Activated CD8-positive, alpha-beta memory T cell treated with anti-CD3 and anti-CD28 coated beads, Interleukin-2, amount 10 ng/mL, durations not matched to agents 7 days and 5 days (primary cell): ENCODE data around the gene SLC35F4. TPM values are rescaled to one million over a fixed set of nuclear protein-coding genes. Genes with fewer than 3 reads are reported as not detected.

Experiments used
- ATAC-seq: fragments of 150-1000 bp; cut with Tn5 transposase; one replicate; pipeline ENCODE4 v1.10.0; 2021; ENCODE audit warnings: moderate library complexity
- CTCF ChIA-PET: fragments of 350-600 bp; sonication (Branson Sonifier 250); formaldehyde crosslinking; loops from one replicate; lab custom pipeline; 2021; ENCODE audit warnings: antibody characterized with exemption; lab: Charles Lee
- DNase-seq: peaks from one replicate; pipeline ENCODE4 v3.0.0-alpha.2; 2020
- H3K27ac Mint-ChIP-seq: one replicate; pipeline ENCODE4 v1.8.0; 2021; ENCODE audit warnings: mild to moderate bottlenecking, mixed read lengths
- H3K27me3 Mint-ChIP-seq: one replicate; pipeline ENCODE4 v1.8.0; 2021; ENCODE audit warnings: mixed read lengths
- H3K36me3 Mint-ChIP-seq: one replicate; pipeline ENCODE4 v1.8.0; 2021; ENCODE audit warnings: mild to moderate bottlenecking, mixed read lengths
- H3K4me1 Mint-ChIP-seq: one replicate; pipeline ENCODE4 v1.8.0; 2021; ENCODE audit warnings: mixed read lengths
- H3K4me3 Mint-ChIP-seq: one replicate; pipeline ENCODE4 v1.8.0; 2021; ENCODE audit warnings: mild to moderate bottlenecking, moderate library complexity, mixed read lengths
- H3K9me3 Mint-ChIP-seq: one replicate; pipeline ENCODE4 v1.8.0; 2022; ENCODE audit warnings: low read depth, mixed read lengths
- total RNA-seq, 2 experiments: library from RNA; stranded (reverse); gene quantifications; one replicate each; pipeline ENCODE4 v1.2.3, GENCODE V29; 2021

SLC35F4 gene
- total RNA-seq: not detected

DNA sequence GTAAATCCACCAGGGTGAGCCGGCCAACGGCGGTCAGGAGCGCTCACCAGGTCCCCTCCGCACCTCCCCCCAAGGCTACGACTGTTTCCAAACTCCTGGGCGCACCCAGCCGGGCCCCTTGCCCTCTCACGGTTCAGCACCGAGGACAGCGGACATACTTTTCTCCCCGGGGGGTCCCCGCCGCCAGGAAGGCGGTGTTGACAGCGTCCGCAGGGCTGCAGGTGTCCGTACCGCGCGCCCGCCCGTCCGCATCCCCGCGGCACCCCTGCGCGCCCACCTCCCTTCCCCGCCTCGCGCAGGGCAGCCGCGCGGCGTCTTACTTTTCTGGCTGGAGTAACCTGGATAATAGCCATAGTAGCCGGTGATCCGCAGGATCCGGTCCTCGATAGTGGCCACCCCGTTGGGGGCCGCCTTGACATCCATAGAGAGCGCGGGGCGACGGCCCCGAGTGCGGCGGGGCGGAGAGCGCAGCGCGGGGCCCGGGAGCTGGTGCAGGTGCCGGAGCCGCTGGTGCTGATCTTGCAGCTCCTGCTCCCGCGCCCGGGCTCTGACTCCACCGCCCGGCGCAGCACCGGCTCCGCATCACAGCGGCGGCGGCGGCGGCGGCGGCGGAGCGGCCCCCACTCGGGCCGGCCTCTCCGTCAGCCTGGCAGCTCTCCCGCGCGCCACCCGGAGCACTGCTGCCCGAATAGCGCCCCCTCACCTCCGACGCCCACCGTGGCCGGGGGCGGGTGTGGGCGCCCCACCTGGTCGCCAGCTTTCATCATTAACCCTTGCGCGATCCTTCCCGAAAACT lies at the start of gene SLC35F4:
TSS of gene SLC35F4 (minus strand) at position 690 of the 796 bp plus-strand sequence.
- Mint-ChIP-seq H3K4me3 (no peak within 1 kb of the TSS), H3K36me3 (no peaks in the 10 kb centered on the region), H3K9me3 (no peaks in the 10 kb centered on the region), H3K27ac (no peak within 1 kb of the TSS), H3K4me1 (no peaks in the 10 kb centered on the region), H3K27me3 (peaks cover 27% of the 10 kb centered on the region)
- CTCF ChIA-PET: no interaction called here
- no peak for ATAC-seq
- DNase-seq: no peak

DNA sequence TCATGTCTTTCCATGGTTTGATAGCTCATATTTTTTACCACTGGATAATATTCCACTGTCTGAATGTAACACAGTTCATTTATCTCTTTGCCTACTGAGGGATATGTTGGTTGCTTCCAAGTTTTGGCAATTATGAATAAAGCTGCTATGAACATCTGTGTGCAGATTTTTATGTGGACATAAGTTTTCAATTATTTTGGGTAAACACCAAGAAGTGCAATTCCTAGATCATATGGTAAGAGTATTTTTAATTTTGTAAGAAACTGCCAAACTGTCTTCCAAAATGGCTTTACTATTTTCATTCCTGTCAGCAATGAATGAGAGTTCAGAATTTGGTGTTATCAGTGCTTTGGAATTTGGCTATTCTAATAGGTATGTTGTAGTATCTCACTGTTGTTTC lies 43.7 kb upstream of the SLC35F4 start:
- no peaks in the 10 kb centered on the region for H3K27me3 Mint-ChIP-seq
- DNase-seq (no peak), ATAC-seq (no peak)
- no peaks in the 10 kb centered on the region for H3K9me3 Mint-ChIP-seq
- CTCF ChIA-PET: no interaction called here
- H3K4me1 Mint-ChIP-seq: no peaks in the 10 kb centered on the region
- H3K27ac Mint-ChIP-seq: no peak overlapping the region
- H3K36me3 Mint-ChIP-seq: no peaks in the 10 kb centered on the region
- no peak overlapping the region for H3K4me3 Mint-ChIP-seq

DNA sequence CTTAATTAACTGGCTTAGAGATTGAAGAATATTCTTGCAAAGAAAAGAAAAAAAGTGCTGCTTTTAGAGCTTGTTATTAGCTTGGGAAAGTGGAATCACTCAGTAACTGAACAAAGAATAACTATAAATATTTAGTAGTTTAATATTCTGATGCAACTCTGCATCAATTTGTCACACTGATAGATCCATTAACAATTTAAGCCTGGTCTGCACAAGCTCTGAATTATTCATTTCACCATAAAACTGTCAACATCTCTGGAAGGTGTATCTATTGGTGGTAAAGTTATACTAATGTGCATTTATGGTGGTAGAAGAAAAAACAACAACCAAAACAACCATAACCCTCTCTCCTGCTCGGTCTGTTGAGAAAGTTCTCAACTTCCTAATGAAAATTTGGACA lies 38.1 kb upstream of the SLC35F4 start:
- no peaks in the 10 kb centered on the region for H3K27me3 Mint-ChIP-seq
- H3K9me3 Mint-ChIP-seq: no peaks in the 10 kb centered on the region
- CTCF ChIA-PET: no interaction called here
- no peak overlapping the region for H3K27ac Mint-ChIP-seq
- H3K36me3 Mint-ChIP-seq: no peaks in the 10 kb centered on the region
- DNase-seq: no peak
- H3K4me3 Mint-ChIP-seq: no peak overlapping the region
- no peak for ATAC-seq
- no peaks in the 10 kb centered on the region for H3K4me1 Mint-ChIP-seq

DNA sequence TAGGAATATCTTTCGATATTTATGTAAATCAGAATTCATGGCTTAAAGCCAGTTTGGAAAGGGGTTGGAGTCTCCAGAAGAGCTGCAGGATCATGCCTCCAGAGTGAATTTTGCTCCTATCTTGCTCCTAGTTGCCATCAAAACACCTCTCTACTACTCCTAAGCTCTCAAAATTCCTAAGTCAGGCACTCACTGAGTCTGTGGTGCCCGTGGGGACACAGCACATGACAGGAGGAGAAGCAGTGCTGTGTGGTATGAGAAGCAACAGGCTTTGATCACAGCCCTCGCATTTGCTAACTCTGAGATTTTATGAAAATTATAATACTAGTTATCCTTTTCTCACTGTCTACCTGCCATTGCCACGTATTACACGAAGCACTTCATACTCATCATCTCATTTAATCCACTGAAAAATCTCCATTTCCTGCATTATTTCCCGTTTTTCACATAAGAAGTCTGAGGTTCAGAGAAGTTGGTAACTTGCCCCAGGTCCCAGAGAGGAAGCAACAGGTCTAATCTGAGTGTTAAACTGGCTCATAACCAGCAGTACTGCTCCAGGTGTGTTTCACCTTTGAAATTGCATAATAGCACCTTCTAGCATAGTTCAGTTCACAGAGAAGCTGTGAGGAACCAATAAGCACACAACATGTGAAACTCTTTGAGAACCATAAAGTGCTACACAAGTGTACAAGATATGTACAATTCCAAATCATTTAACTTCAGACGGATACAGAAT lies 33.1 kb upstream of the SLC35F4 start:
- DNase-seq: no peak
- Mint-ChIP-seq H3K4me3 (no peak overlapping the region), H3K4me1 (no peaks in the 10 kb centered on the region), H3K27me3 (no peaks in the 10 kb centered on the region), H3K27ac (no peak overlapping the region), H3K36me3 (no peaks in the 10 kb centered on the region), H3K9me3 (no peaks in the 10 kb centered on the region)
- CTCF ChIA-PET: no interaction called here
- ATAC-seq: no peak

DNA sequence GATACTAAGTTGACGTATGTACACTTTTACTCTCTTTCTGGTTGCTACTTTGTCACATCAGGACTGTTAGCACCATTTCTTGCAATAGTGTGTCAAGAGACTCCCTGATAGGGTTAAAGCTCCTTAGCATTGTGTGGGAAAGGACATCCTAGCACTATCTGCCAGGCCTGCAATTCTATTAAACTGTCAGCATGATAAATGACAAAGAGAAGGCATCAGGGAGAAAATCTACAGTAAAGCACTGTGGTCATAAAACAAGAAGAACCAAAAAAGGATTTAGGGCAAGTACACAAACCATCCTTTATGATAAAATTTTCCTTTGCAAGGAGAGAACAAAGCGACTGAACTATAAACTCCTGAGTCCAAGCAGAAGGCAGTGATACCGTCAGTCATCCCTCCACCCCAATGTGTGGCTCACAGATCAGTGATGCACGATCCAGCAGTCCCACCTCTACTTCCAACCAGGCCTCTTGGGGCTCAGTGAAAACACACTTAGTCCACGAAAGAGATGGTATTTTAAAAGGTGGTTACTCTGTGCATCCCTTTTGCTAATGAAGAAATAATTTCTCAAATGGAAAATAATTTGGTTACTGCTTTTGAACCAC lies 31.4 kb upstream of the SLC35F4 start:
- Mint-ChIP-seq H3K36me3 (no peaks in the 10 kb centered on the region), H3K4me1 (no peaks in the 10 kb centered on the region), H3K9me3 (no peaks in the 10 kb centered on the region), H3K4me3 (no peak overlapping the region), H3K27ac (no peak overlapping the region), H3K27me3 (no peaks in the 10 kb centered on the region)
- ATAC-seq (no peak), DNase-seq (no peak)
- CTCF ChIA-PET: no interaction called here

DNA sequence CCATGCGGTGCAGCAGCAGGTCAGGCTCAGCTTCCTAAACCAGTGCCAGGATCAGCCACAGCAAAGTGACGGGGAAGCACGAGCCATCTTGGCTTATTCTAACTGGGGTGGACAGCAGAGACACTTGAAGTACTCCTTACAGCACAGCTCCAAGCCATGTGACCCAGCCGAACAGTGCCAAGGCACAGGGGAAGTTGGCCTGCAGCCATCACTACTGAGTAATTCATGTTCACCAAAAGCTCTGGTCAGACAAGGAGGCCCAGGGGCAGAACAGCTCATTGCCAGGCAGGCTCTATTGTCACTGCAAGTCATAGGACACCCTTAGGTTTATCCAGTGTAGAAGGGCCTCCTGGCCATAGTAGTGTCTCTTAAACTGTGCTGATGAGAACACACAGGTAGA lies 23.4 kb upstream of the SLC35F4 start:
- Mint-ChIP-seq H3K4me3 (no peak overlapping the region), H3K27ac (no peak overlapping the region), H3K27me3 (no peaks in the 10 kb centered on the region), H3K36me3 (no peaks in the 10 kb centered on the region), H3K9me3 (no peaks in the 10 kb centered on the region), H3K4me1 (no peaks in the 10 kb centered on the region)
- CTCF ChIA-PET: no interaction called here
- DNase-seq (no peak), ATAC-seq (no peak)

DNA sequence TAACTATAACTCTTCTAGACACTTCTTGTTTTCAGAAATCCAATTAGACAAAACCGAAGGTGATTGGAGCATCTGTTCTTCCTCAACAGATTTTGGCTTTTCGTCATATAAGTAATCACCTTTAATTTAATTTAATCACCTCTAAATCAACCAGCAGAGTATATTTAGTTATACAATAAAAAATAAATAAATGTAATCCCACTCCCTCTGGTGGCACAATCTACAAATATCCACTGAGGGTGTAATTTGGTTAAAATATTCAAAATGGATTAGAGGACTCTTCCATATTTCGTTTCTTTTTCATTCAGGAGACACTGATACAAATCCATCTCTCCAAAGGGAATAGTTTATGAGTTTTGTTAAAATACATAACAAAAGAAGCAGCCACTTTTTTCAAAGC lies 18.3 kb upstream of the SLC35F4 start:
- H3K27me3 Mint-ChIP-seq: no peaks in the 10 kb centered on the region
- no peak for ATAC-seq
- no peak overlapping the region for H3K4me3 Mint-ChIP-seq
- no peak for DNase-seq
- no peaks in the 10 kb centered on the region for H3K36me3 Mint-ChIP-seq
- H3K27ac Mint-ChIP-seq: no peak overlapping the region
- H3K9me3 Mint-ChIP-seq: no peaks in the 10 kb centered on the region
- CTCF ChIA-PET: no interaction called here
- H3K4me1 Mint-ChIP-seq: no peaks in the 10 kb centered on the region

DNA sequence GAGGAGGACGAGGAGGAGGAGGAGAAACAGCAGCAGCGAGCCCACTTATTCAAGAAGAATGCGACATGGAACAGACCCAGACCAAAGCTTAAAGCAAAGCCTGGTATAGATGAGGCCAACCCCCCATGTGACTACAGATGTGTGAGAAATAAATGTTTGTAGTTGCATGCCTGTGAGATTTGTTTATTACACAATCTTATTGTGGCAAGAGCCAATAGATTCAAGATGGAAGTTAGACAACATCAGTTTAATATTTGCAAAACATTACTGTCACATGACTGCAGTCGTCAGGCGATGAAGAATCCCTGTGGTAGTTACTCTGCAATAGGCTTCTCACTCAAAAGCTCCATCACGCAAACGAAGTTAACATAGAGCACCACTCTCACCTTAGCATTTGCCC lies 17.2 kb upstream of the SLC35F4 start:
- no peaks in the 10 kb centered on the region for H3K36me3 Mint-ChIP-seq
- no peak overlapping the region for H3K4me3 Mint-ChIP-seq
- ATAC-seq (no peak), DNase-seq (no peak)
- H3K4me1 Mint-ChIP-seq: no peaks in the 10 kb centered on the region
- no peaks in the 10 kb centered on the region for H3K27me3 Mint-ChIP-seq
- CTCF ChIA-PET: no interaction called here
- H3K27ac Mint-ChIP-seq: no peak overlapping the region
- H3K9me3 Mint-ChIP-seq: no peaks in the 10 kb centered on the region

DNA sequence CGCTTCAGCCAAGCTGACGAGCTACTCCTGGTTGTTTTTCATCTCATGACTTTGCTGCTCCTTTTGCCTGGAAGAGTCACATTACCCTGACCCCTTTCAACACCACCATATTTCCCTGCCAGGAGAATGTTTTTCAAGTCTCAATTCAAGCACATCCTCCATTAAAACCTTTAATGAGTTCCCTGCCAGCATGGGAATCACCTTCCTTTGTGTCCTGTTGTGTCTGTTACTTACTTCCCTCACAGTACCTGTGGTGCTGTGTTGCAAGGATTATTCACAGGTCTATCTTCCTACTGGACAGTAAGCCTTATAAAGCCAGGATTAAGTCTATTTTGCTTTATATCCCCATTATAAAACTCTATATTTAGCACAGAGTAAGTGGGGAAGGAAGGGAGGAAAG lies 13.6 kb upstream of the SLC35F4 start:
- Mint-ChIP-seq H3K4me1 (no peaks in the 10 kb centered on the region), H3K9me3 (no peaks in the 10 kb centered on the region), H3K36me3 (no peaks in the 10 kb centered on the region), H3K27me3 (no peaks in the 10 kb centered on the region), H3K27ac (no peak overlapping the region), H3K4me3 (no peak overlapping the region)
- no peak for ATAC-seq
- DNase-seq: no peak
- CTCF ChIA-PET: no interaction called here

DNA sequence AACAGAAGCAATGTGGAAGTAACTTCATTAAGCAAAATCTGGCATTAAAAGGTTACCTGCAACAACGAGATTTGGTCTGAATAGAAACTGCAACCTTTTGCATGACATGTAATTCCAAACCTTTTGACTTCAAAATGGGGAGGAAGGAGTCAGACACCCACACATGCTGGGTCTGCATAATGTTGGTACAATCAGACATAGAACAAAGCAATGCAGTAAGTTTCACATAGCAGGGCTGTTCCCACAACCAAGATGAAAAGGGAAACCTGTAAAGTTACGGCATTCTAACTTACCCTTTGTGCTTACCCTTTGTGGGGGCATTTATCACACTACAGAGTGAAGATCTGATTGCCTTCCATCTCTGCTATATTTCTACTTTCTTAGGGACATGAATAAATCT lies 10.1 kb upstream of the SLC35F4 start:
- CTCF ChIA-PET: no interaction called here
- H3K27ac Mint-ChIP-seq: no peak overlapping the region
- ATAC-seq: no peak
- peaks cover 6% of the 10 kb centered on the region for H3K4me1 Mint-ChIP-seq
- no peaks in the 10 kb centered on the region for H3K9me3 Mint-ChIP-seq
- no peaks in the 10 kb centered on the region for H3K36me3 Mint-ChIP-seq
- no peaks in the 10 kb centered on the region for H3K27me3 Mint-ChIP-seq
- no peak for DNase-seq
- H3K4me3 Mint-ChIP-seq: no peak overlapping the region

DNA sequence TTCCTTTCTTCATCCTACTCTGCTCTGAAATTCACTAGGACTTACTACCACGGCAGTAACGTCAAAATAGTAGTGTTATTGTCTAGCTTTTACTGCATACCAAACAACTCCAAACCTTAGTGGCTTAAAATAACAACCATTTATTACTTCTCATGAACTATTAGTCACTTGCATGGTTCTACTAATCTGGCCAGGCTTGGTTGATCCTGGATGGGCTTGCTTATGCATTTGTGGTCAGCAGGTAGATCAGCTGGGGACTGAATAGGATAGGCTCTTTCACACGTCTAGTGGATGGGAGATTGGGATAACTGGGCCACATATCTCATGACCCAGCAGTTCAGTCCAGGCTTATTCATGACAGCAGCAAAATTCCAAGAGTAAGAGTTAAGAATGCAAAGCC lies 9.4 kb upstream of the SLC35F4 start:
- Mint-ChIP-seq H3K27ac (no peak overlapping the region), H3K27me3 (no peaks in the 10 kb centered on the region), H3K9me3 (no peaks in the 10 kb centered on the region), H3K4me1 (peaks cover 6% of the 10 kb centered on the region), H3K4me3 (no peak overlapping the region), H3K36me3 (no peaks in the 10 kb centered on the region)
- ATAC-seq (no peak), DNase-seq (no peak)
- CTCF ChIA-PET: no interaction called here

DNA sequence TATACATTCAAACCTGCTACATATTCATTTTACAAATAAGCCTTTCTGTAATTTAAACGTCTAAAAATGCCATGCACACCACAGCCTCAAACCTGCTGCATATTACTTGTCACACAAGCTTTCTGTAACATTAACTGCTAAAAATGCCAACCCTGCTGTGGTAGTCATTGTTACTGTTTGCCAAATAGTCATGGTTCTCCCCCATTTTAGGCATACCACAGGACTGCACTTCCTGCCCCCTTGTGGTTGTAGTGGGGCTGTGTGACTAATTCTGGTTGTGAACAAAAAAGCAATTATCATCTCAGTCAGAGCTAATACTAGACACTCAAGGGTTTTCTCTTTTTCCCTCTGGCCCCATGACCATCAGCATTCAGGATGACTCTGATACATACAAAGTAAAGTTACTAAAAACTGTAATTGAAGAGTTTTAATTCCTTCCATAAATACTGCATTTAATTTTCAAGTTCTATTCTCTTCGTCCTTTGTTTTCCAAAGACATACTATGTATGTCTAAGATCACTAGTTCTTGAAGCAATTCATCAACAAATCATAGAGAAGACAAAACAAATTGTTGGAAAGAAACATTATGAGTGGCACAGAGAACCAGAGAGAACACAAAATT lies 5.7 kb upstream of the SLC35F4 start:
- peak; percentile 63 for ATAC-seq
- Mint-ChIP-seq H3K27me3 (peaks cover 9% of the 10 kb centered on the region), H3K27ac (no peak overlapping the region), H3K4me1 (peaks cover 6% of the 10 kb centered on the region), H3K4me3 (no peak overlapping the region), H3K9me3 (no peaks in the 10 kb centered on the region), H3K36me3 (no peaks in the 10 kb centered on the region)
- DNase-seq: peak; percentile 54
- CTCF ChIA-PET: interaction anchor here (1.2 kb wide), 1 partner anchor 384 kb away, joined by 3 read pairs; no protein-coding TSS in a partner anchor

DNA sequence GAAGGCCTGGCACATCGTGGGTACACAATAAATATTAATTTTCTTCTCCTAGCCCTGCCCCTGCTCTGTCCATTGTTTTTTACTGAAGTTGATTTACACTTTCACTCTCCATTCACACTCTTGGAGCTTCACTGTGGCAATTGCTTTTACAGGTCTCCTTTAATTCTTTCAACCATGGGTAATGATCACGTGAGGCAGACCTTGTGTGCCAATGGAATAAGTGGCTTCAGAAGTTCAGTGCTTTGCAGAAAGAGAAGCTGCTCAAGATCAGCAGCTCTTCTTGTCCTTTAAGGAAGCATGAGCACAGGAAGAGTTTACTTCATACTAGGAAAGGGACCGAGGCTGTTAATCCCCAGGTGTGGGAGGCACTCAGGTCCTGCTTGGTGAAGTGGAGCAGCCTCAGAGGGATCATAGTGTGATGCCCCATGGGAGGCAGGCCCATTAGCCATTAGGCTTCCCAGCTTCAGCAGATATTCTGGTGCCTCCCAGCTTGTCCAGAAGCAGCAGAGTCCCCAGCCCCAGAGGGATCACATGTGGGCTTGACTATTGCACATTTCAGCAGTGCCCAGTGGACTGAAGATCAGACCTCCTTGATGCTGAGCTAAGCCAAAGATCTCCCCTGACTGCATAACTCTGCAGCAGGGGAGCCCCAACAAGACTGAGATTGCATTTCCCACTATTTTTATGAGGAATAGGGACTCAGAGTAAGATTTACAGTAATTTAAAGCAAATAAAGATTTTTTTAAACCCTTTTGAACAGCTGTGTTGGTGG lies 5.0 kb upstream of the SLC35F4 start:
- no peaks in the 10 kb centered on the region for H3K9me3 Mint-ChIP-seq
- ATAC-seq (no peak), DNase-seq (no peak)
- no peak overlapping the region for H3K27ac Mint-ChIP-seq
- H3K4me1 Mint-ChIP-seq: peaks cover 6% of the 10 kb centered on the region
- CTCF ChIA-PET: interaction anchor here (1.2 to 1.5 kb wide), 2 partner anchors 303 to 383 kb away, joined by 3 read pairs; no protein-coding TSS in a partner anchor
- no peaks in the 10 kb centered on the region for H3K36me3 Mint-ChIP-seq
- peaks cover 15% of the 10 kb centered on the region for H3K27me3 Mint-ChIP-seq
- no peak overlapping the region for H3K4me3 Mint-ChIP-seq
